ENCODE measurements around the gene PMP22.

DNA sequence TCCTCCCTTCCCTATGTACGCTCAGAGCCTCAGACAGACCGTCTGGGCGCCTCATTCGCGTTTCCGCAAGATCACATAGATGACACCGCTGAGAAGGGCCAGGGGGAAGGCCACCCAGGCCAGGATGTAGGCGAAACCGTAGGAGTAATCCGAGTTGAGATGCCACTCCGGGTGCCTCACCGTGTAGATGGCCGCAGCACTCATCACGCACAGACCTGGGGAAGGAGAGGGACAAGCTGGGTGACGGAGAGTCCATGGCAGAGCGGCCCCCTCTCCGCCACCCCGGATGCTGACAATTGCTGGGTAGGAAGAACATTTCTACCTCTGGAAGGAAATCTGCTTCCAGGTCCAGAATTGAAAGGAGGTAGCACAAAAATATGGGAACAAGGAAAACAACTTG is 34.3 kb downstream of the PMP22 start:
- TF ChIP-seq ZFX (IDR thresholded peaks at IDR 0.05) = no peak
- no peak for TF ChIP-seq SRF (IDR thresholded peaks at IDR 0.05; ENCODE audit: low read depth)
- no peak for TF ChIP-seq CTCF (IDR thresholded peaks at IDR 0.05 in 2 of 3, conservative IDR thresholded peaks at IDR 0.05 in 1 of 3; ENCODE audit: borderline replicate concordance in 1 of 3, insufficient read depth in 1 of 3, low read depth in 2 of 3, low read length in 2 of 3)
- no peak for TF ChIP-seq POLR2AphosphoS5 (IDR thresholded peaks at IDR 0.05; ENCODE audit: low read depth, low read length)
- no peak for TF ChIP-seq MAX (IDR thresholded peaks at IDR 0.05)

All from HCT116 (cell line).